ENCODE data around the gene TPCN1. TPM values are rescaled to one million over a fixed set of nuclear protein-coding genes. Genes with fewer than 3 reads are reported as not detected.

Gene TPCN1
- total and polyA plus RNA-seq, 2 experiments from 2014 or later: 16.9 to 32.1 TPM

DNA sequence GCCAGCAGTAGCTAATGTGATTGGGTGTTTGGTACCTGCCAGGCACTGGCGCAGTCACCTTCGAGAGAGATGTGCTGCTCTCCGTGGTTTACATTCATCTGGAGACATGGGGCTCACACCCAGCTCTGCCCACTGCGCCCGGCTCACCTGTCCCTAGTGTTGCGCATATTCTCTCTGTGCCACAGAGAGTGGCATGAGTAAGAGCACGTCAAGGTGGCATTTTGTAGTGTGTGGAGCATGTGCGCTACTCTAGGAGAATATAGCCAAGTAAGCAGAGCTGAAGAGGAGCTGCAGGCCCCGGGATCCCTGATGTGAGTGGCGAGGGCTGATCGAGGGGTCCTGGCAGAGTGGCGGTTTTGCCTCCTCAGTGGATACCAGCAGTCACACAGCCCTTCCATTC, 46.9 kb downstream of the TPCN1 start:
- TF ChIP-seq EZH2phosphoT487 (IDR thresholded peaks at IDR 0.05; ENCODE audit: low read depth, severe bottlenecking, unreplicated experiment): no peak
- no peak for TF ChIP-seq EZH2 (IDR thresholded peaks at IDR 0.05; ENCODE audit: borderline replicate concordance)
- TF ChIP-seq, protein P1, sequence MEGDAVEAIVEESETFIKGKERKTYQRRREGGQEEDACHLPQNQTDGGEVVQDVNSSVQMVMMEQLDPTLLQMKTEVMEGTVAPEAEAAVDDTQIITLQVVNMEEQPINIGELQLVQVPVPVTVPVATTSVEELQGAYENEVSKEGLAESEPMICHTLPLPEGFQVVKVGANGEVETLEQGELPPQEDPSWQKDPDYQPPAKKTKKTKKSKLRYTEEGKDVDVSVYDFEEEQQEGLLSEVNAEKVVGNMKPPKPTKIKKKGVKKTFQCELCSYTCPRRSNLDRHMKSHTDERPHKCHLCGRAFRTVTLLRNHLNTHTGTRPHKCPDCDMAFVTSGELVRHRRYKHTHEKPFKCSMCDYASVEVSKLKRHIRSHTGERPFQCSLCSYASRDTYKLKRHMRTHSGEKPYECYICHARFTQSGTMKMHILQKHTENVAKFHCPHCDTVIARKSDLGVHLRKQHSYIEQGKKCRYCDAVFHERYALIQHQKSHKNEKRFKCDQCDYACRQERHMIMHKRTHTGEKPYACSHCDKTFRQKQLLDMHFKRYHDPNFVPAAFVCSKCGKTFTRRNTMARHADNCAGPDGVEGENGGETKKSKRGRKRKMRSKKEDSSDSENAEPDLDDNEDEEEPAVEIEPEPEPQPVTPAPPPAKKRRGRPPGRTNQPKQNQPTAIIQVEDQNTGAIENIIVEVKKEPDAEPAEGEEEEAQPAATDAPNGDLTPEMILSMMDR (IDR thresholded peaks at IDR 0.05; ENCODE audit: poor library complexity): no peak
- Histone ChIP-seq H3K4me3 (no peak overlapping the region), H3K79me2 (no peaks in the 10 kb centered on the region), H3K9me2 (replicated peaks; ENCODE audit: insufficient read depth) (no peaks in the 10 kb centered on the region), H2AFZ (no peak overlapping the region), H3K36me3 (replicated peaks; ENCODE audit: insufficient read depth, low read depth) (no peaks in the 10 kb centered on the region), H3K4me2 (no peak overlapping the region), H3K27ac (no peak overlapping the region), H3K9me3 (ENCODE audit: low read depth) (no peaks in the 10 kb centered on the region), H3K4me1 (ENCODE audit: insufficient read depth) (peaks cover 14% of the 10 kb centered on the region), H3K27me3 (no peaks in the 10 kb centered on the region), H4K20me1 (ENCODE audit: insufficient read depth, poor library complexity, severe bottlenecking) (no peaks in the 10 kb centered on the region)
- WGBS (ENCODE audit: low lambda C conversion rate, missing lambda C conversion rate): 96% methylated on average over 12 of the region's 12 CpGs
- DNase-seq (ENCODE audit: low spot score): no peak

DNA sequence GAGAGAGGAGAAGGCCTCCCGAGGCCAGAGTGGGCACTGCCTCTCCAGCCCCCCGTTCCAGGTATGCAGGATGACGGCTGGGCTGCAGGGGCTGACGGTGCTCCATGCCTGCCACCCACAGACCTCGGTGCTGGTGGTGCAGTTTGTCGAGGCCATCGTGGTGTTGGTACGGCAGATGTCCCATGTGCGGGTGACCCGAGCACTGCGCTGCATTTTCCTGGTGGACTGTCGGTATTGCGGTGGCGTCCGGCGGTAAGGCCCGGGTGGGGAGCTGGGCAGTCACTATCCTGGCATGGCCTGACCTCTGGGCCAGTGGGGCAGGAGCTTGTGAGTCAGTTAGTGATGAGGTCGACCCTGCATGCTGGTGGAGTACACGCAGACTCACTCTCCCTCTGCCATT, 47.4 kb downstream of the TPCN1 start:
- TF ChIP-seq EZH2 (IDR thresholded peaks at IDR 0.05; ENCODE audit: borderline replicate concordance) (no peak), EZH2phosphoT487 (IDR thresholded peaks at IDR 0.05; ENCODE audit: low read depth, severe bottlenecking, unreplicated experiment) (no peak)
- TF ChIP-seq, protein P1 (IDR thresholded peaks at IDR 0.05; ENCODE audit: poor library complexity): no peak
- Histone ChIP-seq H4K20me1 (ENCODE audit: insufficient read depth, poor library complexity, severe bottlenecking) (no peaks in the 10 kb centered on the region), H3K36me3 (replicated peaks; ENCODE audit: insufficient read depth, low read depth) (no peaks in the 10 kb centered on the region), H3K4me1 (ENCODE audit: insufficient read depth) (peaks cover 14% of the 10 kb centered on the region), H3K9me3 (ENCODE audit: low read depth) (no peaks in the 10 kb centered on the region), H3K79me2 (no peaks in the 10 kb centered on the region), H3K4me2 (no peak overlapping the region), H3K27ac (no peak overlapping the region), H3K4me3 (no peak overlapping the region), H2AFZ (no peak overlapping the region), H3K9me2 (replicated peaks; ENCODE audit: insufficient read depth) (no peaks in the 10 kb centered on the region), H3K27me3 (no peaks in the 10 kb centered on the region)
- no peak for DNase-seq (ENCODE audit: low spot score)
- 96% methylated on average over 19 of the region's 19 CpGs for WGBS (ENCODE audit: low lambda C conversion rate, missing lambda C conversion rate)

GRCh38 chr12:113269257-113269943, 48.1 kb downstream of the TPCN1 start:
- H3K27ac ChIP-seq: no peak overlapping the region
- WGBS (ENCODE audit: low lambda C conversion rate, missing lambda C conversion rate): 95% methylated on average over 12 of the region's 12 CpGs
- TF ChIP-seq, protein P1 (IDR thresholded peaks at IDR 0.05; ENCODE audit: poor library complexity): no peak
- no peak for TF ChIP-seq EZH2 (IDR thresholded peaks at IDR 0.05; ENCODE audit: borderline replicate concordance)
- TF ChIP-seq EZH2phosphoT487 (IDR thresholded peaks at IDR 0.05; ENCODE audit: low read depth, severe bottlenecking, unreplicated experiment): no peak
- H3K9me2 ChIP-seq (replicated peaks; ENCODE audit: insufficient read depth): no peaks in the 10 kb centered on the region
- no peaks in the 10 kb centered on the region for H4K20me1 ChIP-seq (ENCODE audit: insufficient read depth, poor library complexity, severe bottlenecking)
- H3K4me2 ChIP-seq: no peak overlapping the region
- no peak overlapping the region for H3K4me3 ChIP-seq
- DNase-seq (ENCODE audit: low spot score): no peak
- no peaks in the 10 kb centered on the region for H3K79me2 ChIP-seq
- no peaks in the 10 kb centered on the region for H3K36me3 ChIP-seq (replicated peaks; ENCODE audit: insufficient read depth, low read depth)
- H3K9me3 ChIP-seq (ENCODE audit: low read depth): no peaks in the 10 kb centered on the region
- no peaks in the 10 kb centered on the region for H3K27me3 ChIP-seq
- peaks cover 14% of the 10 kb centered on the region for H3K4me1 ChIP-seq (ENCODE audit: insufficient read depth)
- no peak overlapping the region for H2AFZ ChIP-seq

All from hepatocyte (in vitro differentiated cells).